PC-3 (cell line): ENCODE results near the gene ZNF425.

Source experiments
- EZH2 ChIP-seq: fragments of 300-600 bp; sonication (generic); IDR thresholded peaks from one replicate; pipeline ENCODE4 v1.6.1; 2017; ENCODE audit warnings: antibody characterized with exemption, mild to moderate bottlenecking, low read length; ENCODE audit not compliant: unreplicated experiment
- EZH2phosphoT487 ChIP-seq: fragments of 300-600 bp; sonication (generic); IDR thresholded peaks from 2 replicates; pipeline ENCODE4 v1.6.1; 2018; ENCODE audit warnings: mild to moderate bottlenecking, antibody characterized with exemption, low read length, borderline replicate concordance
- TF ChIP-seq, protein P1 (sequence below): fragments of 300-600 bp; sonication (generic); conservative IDR thresholded peaks from 2 replicates; pipeline ENCODE4 v1.5.1; 2017; ENCODE audit warnings: antibody characterized with exemption, low read depth, mild to moderate bottlenecking, low read length

DNA sequence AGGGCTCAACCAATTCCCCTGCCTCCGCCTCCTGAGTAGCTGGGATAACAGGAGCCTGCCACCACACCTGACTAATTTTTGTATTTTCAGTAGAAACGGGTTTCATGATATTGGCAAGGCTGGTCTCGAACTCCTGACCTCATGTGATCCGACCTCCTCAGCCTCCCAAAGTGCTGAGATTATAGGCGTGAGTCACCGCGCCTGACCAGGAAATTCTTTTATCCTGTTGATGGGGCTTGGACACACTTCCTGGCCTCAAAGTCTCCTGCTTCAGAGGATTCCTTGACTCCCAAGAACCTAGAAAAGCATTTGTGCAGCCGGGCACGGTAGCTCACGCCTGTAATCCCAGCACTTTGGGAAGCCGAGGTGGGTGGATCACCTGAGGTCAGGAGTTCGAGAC lies 16.2 kb downstream of the ZNF425 start:
- TF ChIP-seq, protein P1, sequence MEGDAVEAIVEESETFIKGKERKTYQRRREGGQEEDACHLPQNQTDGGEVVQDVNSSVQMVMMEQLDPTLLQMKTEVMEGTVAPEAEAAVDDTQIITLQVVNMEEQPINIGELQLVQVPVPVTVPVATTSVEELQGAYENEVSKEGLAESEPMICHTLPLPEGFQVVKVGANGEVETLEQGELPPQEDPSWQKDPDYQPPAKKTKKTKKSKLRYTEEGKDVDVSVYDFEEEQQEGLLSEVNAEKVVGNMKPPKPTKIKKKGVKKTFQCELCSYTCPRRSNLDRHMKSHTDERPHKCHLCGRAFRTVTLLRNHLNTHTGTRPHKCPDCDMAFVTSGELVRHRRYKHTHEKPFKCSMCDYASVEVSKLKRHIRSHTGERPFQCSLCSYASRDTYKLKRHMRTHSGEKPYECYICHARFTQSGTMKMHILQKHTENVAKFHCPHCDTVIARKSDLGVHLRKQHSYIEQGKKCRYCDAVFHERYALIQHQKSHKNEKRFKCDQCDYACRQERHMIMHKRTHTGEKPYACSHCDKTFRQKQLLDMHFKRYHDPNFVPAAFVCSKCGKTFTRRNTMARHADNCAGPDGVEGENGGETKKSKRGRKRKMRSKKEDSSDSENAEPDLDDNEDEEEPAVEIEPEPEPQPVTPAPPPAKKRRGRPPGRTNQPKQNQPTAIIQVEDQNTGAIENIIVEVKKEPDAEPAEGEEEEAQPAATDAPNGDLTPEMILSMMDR: no peak
- no peak for TF ChIP-seq EZH2
- no peak for TF ChIP-seq EZH2phosphoT487
